Mesothelial cell of epicardium (in vitro differentiated cells): Measurements from ENCODE around the gene FUT8. TPM values are rescaled to one million over a fixed set of nuclear protein-coding genes. Genes with fewer than 3 reads are reported as not detected.

Source experiments
- DNase-seq, 2 experiments: peaks; one replicate each; pipeline ENCODE4 v3.0.0; 2021; ENCODE audit warnings: low spot score in 2 of 2; ENCODE audit not compliant: unreplicated experiment in 2 of 2
- H3K27ac Mint-ChIP-seq: 2 replicates; pipeline ENCODE4 v1.8.0; 2021; ENCODE audit warnings: mixed read lengths
- H3K27me3 Mint-ChIP-seq: 2 replicates; pipeline ENCODE4 v1.8.0; 2021; ENCODE audit warnings: low read depth, mixed read lengths
- H3K36me3 Mint-ChIP-seq: 2 replicates; pipeline ENCODE4 v1.8.0; 2021; ENCODE audit warnings: mixed read lengths
- H3K4me1 Mint-ChIP-seq: 2 replicates; pipeline ENCODE4 v1.8.0; 2021; ENCODE audit warnings: mixed read lengths
- H3K4me3 Mint-ChIP-seq: 2 replicates; pipeline ENCODE4 v1.8.0; 2021; ENCODE audit warnings: mild to moderate bottlenecking, moderate library complexity, mixed read lengths
- H3K9me3 Mint-ChIP-seq: 2 replicates; pipeline ENCODE4 v1.8.0; 2021; ENCODE audit warnings: mixed read lengths
- CTCF ChIP-seq: fragments of 200-600 bp; sonication (generic); IDR thresholded peaks from one replicate; pipeline ENCODE4 v1.5.0; 2021; ENCODE audit warnings: antibody characterized with exemption; ENCODE audit not compliant: unreplicated experiment
- total RNA-seq: library from RNA; stranded (reverse); gene quantifications from 3 replicates; pipeline ENCODE4 v1.2.1, GENCODE V29; 2021

The FUT8 gene
- total RNA-seq, 1 donor from 2014 or later, result 49.4 TPM

DNA sequence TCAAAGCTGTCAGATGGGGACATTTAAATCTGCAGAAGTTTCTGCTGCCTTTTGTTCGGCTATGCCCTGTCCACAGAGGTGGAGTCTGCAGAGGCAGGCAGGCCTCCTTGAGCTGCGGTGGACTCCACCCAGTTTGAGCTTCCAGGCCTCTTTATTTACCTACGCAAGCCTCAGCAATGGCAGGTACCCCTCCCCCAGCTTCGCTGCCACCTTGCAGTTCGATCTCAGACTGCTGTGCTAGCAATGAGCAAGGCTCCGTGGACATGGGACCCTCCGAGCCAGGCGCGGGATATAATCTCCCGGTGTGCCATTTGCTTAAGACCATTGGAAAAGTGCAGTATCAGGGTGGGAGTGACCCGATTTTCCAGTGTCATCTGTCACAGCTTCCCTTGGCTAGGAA lies 115.5 kb downstream of the FUT8 start:
- H3K36me3 Mint-ChIP-seq, result peaks cover 41% of the 10 kb centered on the region
- no peak overlapping the region for H3K4me3 Mint-ChIP-seq
- H3K9me3 Mint-ChIP-seq, result peaks cover 44% of the 10 kb centered on the region
- H3K27me3 Mint-ChIP-seq, result no peaks in the 10 kb centered on the region
- H3K4me1 Mint-ChIP-seq, result no peaks in the 10 kb centered on the region
- TF ChIP-seq CTCF, result no peak
- no peak for DNase-seq
- no peak overlapping the region for H3K27ac Mint-ChIP-seq

GRCh38 chr14:65531148-65531547 lies 118.6 kb downstream of the FUT8 start:
- Mint-ChIP-seq H3K27ac (no peak overlapping the region), H3K4me3 (no peak overlapping the region), H3K4me1 (no peaks in the 10 kb centered on the region), H3K9me3 (peaks cover 22% of the 10 kb centered on the region), H3K36me3 (peaks cover 21% of the 10 kb centered on the region), H3K27me3 (no peaks in the 10 kb centered on the region)
- no peak for TF ChIP-seq CTCF
- DNase-seq, result no peak

DNA sequence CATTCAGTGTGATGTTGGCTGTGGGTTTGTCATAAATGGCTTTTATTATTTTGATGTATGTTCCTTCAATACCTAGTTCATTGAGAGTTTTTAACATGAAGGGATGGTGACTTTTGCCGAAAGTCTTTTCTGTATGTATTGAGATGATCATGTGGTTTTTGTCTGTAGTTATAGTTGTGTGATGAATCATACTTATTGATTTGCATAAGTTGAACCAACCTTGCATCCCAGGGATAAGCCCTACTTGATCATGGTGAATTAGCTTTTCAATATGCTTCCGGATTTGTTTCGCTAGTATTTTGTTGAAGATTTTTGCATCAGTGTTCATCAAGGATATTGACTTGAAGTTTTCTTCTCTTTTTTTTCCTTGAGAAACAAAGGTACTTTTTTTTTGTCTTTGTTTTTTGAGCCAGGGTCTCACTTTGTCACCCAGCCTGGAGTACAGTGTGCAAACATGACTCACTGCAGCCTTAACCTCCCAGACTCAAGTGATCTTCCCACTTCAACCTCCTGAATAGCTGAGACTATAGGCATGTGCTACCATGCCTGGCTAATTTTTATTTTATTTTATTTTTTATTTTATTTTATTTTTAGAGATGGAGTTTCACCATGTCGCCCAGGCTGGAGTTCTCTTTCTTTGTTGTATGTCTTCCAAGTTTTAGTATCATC lies 121.3 kb downstream of the FUT8 start:
- peaks cover 10% of the 10 kb centered on the region for H3K36me3 Mint-ChIP-seq
- H3K9me3 Mint-ChIP-seq, result peaks cover 12% of the 10 kb centered on the region
- no peak for TF ChIP-seq CTCF
- no peak overlapping the region for H3K27ac Mint-ChIP-seq
- DNase-seq, result no peak
- no peak overlapping the region for H3K4me3 Mint-ChIP-seq
- H3K27me3 Mint-ChIP-seq, result no peaks in the 10 kb centered on the region
- no peaks in the 10 kb centered on the region for H3K4me1 Mint-ChIP-seq

GRCh38 chr14:65536781-65537423 lies 124.4 kb downstream of the FUT8 start:
- no peak for DNase-seq
- no peak for TF ChIP-seq CTCF
- no peaks in the 10 kb centered on the region for H3K4me1 Mint-ChIP-seq
- no peak overlapping the region for H3K27ac Mint-ChIP-seq
- H3K9me3 Mint-ChIP-seq, result no peaks in the 10 kb centered on the region
- no peaks in the 10 kb centered on the region for H3K27me3 Mint-ChIP-seq
- H3K36me3 Mint-ChIP-seq, result no peaks in the 10 kb centered on the region
- H3K4me3 Mint-ChIP-seq, result no peak overlapping the region

DNA sequence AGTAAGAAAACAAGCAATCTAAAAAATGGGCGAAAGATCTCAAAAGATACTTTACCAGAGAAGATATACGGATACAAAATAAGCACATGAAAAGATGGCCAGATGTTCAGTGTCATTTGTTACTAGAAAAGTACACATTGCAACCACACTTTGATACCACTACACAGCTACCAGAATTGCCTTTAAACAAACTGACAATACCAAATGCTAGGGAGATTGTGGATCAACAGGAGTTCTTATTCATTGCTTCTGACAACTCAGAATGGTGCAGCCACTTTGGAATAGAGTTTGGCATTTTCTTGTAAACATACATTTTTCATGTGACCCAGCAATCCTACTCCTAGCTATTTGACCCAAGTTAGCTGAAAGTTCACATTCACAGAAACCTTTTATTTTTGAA lies 136.3 kb downstream of the FUT8 start:
- no peaks in the 10 kb centered on the region for H3K36me3 Mint-ChIP-seq
- H3K27me3 Mint-ChIP-seq, result no peaks in the 10 kb centered on the region
- H3K27ac Mint-ChIP-seq, result no peak overlapping the region

More for the DNA sequence above, 136.3 kb downstream of the FUT8 start:
- no peak for DNase-seq
- Mint-ChIP-seq H3K4me3 (no peak overlapping the region), H3K9me3 (no peaks in the 10 kb centered on the region), H3K4me1 (no peaks in the 10 kb centered on the region)
- TF ChIP-seq CTCF, result no peak
